Activated naive CD4-positive, alpha-beta T cell treated with anti-CD3 and anti-CD28 coated beads, Interleukin-2, amount 10 ng/mL, durations not matched to agents 7 days and 5 days (primary cell): ENCODE results near the gene FAM170A.

ENCODE experiments used
- CTCF ChIA-PET: fragments of 350-600 bp; sonication (Branson Sonifier 250); formaldehyde crosslinking; loops from one replicate; lab custom pipeline; 2021; ENCODE audit warnings: antibody characterized with exemption; lab: Charles Lee
- DNase-seq: peaks from one replicate; pipeline ENCODE4 v3.0.0-alpha.2; 2020
- H3K27ac Mint-ChIP-seq: one replicate; pipeline ENCODE4 v1.8.0; 2021; ENCODE audit warnings: mild to moderate bottlenecking, moderate library complexity, mixed read lengths
- H3K27me3 Mint-ChIP-seq: one replicate; pipeline ENCODE4 v1.8.0; 2021; ENCODE audit warnings: mild to moderate bottlenecking, mixed read lengths
- H3K36me3 Mint-ChIP-seq: one replicate; pipeline ENCODE4 v1.8.0; 2021; ENCODE audit warnings: mixed read lengths
- H3K4me1 Mint-ChIP-seq: one replicate; pipeline ENCODE4 v1.8.0; 2021; ENCODE audit warnings: mixed read lengths
- H3K4me3 Mint-ChIP-seq: one replicate; pipeline ENCODE4 v1.8.0; 2021; ENCODE audit warnings: mild to moderate bottlenecking, moderate library complexity, mixed read lengths
- H3K9me3 Mint-ChIP-seq: one replicate; pipeline ENCODE4 v1.8.0; 2021; ENCODE audit warnings: mixed read lengths

The FAM170A gene

DNA sequence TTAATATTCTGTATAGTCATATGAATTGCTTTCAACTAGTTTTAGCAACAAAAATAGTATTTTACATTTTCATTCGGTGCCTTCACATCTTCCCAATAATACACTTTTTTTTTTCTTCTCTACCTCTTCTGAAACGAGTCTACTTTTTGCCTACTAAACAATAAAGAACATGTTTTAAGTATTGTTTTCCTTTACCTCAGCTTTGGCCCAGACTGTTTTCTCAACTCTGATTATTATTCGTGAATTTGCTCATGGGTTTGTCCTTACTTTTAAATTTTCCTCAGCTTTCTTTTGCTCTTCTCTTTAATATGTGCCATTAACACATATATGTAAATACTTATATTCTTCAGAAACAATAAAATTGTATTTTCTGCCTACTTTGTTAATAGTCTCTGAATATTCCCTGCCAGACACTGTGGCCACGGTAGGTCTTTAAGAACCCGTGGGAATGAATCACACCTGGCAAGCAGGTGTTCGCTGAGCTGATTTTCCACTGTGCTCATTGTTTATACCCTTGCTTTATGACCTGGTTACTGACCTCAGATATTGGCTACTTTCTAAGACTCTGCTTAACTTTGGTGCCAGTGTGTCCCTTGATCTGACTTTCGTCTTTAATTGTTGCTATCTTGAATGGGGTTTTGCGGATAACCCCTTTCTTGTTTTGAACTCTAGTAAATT is 49.1 kb downstream of the FAM170A start:
- Mint-ChIP-seq H3K4me1 (no peaks in the 10 kb centered on the region), H3K9me3 (peaks cover 2% of the 10 kb centered on the region), H3K27me3 (no peaks in the 10 kb centered on the region), H3K36me3 (no peaks in the 10 kb centered on the region), H3K27ac (no peak overlapping the region), H3K4me3 (no peak overlapping the region)
- CTCF ChIA-PET, result no interaction called here
- DNase-seq, result no peak

DNA sequence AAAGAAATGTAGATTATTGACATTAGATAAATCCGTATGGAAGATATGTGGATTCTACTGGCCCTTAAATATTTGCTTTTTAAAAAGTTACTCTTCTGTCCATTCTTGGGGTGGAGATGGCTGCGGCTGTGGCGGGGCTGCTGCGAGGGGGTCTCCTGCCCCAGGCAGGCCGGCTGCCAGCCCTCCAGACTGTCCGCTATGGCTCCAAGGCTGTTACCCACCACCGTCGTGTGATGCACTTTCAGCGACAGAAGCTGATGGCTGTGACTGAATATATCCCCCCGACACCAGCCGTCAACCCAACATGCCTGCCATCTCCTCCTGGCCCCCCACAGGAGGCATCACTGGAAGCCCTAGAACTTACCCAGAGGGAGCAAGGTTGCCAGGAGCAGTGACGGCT is 50.7 kb downstream of the FAM170A start:
- no peak for DNase-seq
- H3K27me3 Mint-ChIP-seq, result no peaks in the 10 kb centered on the region
- no peaks in the 10 kb centered on the region for H3K36me3 Mint-ChIP-seq
- CTCF ChIA-PET, result no interaction called here
- no peaks in the 10 kb centered on the region for H3K4me1 Mint-ChIP-seq
- H3K4me3 Mint-ChIP-seq, result no peak overlapping the region
- peaks cover 2% of the 10 kb centered on the region for H3K9me3 Mint-ChIP-seq
- H3K27ac Mint-ChIP-seq, result no peak overlapping the region

DNA sequence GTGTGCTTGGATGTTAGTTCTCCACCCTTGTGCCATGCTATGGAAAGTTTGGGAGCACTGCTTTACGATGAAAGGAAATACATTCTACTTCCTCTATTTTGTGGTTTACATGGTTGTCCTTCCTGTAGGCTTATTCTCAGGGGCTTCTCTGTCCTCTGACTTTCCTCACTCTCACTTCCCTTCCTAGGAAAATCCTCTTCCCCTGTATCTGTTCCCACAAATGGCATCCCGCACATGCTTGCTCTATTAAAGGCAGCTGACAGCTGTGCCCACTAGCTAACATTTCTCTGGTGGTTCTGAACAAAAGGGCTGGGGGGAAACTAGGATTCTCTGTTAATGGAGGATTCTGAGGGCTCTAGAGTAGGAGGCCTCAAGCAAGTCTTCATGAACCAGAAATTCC is 52.4 kb downstream of the FAM170A start:
- H3K27ac Mint-ChIP-seq, result no peak overlapping the region
- H3K9me3 Mint-ChIP-seq, result no peaks in the 10 kb centered on the region
- no peak overlapping the region for H3K4me3 Mint-ChIP-seq
- H3K36me3 Mint-ChIP-seq, result no peaks in the 10 kb centered on the region
- no peaks in the 10 kb centered on the region for H3K4me1 Mint-ChIP-seq
- CTCF ChIA-PET, result no interaction called here
- no peak for DNase-seq
- no peaks in the 10 kb centered on the region for H3K27me3 Mint-ChIP-seq

- Mint-ChIP-seq H3K9me3 (no peaks in the 10 kb centered on the region), H3K36me3 (no peaks in the 10 kb centered on the region), H3K27ac (no peak overlapping the region), H3K27me3 (no peaks in the 10 kb centered on the region), H3K4me3 (no peak overlapping the region), H3K4me1 (no peaks in the 10 kb centered on the region)
- DNase-seq, result no peak
- CTCF ChIA-PET, result no interaction called here
Observed at GRCh38 chr5:119682372-119682771, 53.0 kb downstream of the FAM170A start.
